ENCODE data around the gene OXLD1. TPM values are rescaled to one million over a fixed set of nuclear protein-coding genes. Genes with fewer than 3 reads are reported as not detected.

Gene OXLD1
- total RNA-seq, 1 experiment from 2014 or later = 106 TPM

Small RNA genes lying within 50 kb of the gene (small RNA-seq; reads per million reads assigned to genes)
- 0 to 0.19 reads per million in 2 experiments for gene MIR6786

Other genes with a start within 250 kb of the OXLD1 start
- gene ACTG1, start 153.8 kb downstream of the OXLD1 start, total RNA-seq (2014; rRNA removed; shearing (Covaris generic)) = 6,652 and 7,362 TPM in 2 replicates
- gene FSCN2, start 138.2 kb downstream of the OXLD1 start, total RNA-seq (2014; rRNA removed; shearing (Covaris generic)) = 0.34 TPM in 1 of 2 replicates, not detected in the other
- gene FAAP100, start 114.3 kb downstream of the OXLD1 start, total RNA-seq (2014; rRNA removed; shearing (Covaris generic)) = 34.0 and 35.0 TPM in 2 replicates
- gene NPLOC4, start 29.5 kb downstream of the OXLD1 start, total RNA-seq (2014; rRNA removed; shearing (Covaris generic)) = 139 TPM in 2 replicates
- gene TSPAN10, start 29.4 kb downstream of the OXLD1 start, total RNA-seq (2014; rRNA removed; shearing (Covaris generic)) = 70.6 and 85.2 TPM in 2 replicates
- 0.67 TPM in 1 of 2 replicates, not detected in the other for gene PDE6G, start 10.1 kb downstream of the OXLD1 start, total RNA-seq (2014; rRNA removed; shearing (Covaris generic))
- 52.0 and 56.8 TPM in 2 replicates for gene CCDC137, start 132 bp upstream of the OXLD1 start, total RNA-seq (2014; rRNA removed; shearing (Covaris generic))
- gene ARL16, start 17.2 kb upstream of the OXLD1 start, total RNA-seq (2014; rRNA removed; shearing (Covaris generic)) = 46.1 and 52.5 TPM in 2 replicates
- 155 and 174 TPM in 2 replicates for gene HGS, start 17.4 kb upstream of the OXLD1 start, total RNA-seq (2014; rRNA removed; shearing (Covaris generic))
- 24.9 and 29.5 TPM in 2 replicates for gene MRPL12, start 36.8 kb upstream of the OXLD1 start, total RNA-seq (2014; rRNA removed; shearing (Covaris generic))
- gene SLC25A10, start 45.7 kb upstream of the OXLD1 start, total RNA-seq (2014; rRNA removed; shearing (Covaris generic)) = 45.5 and 50.6 TPM in 2 replicates
- not detected in 2 replicates for gene GCGR, start 137.5 kb upstream of the OXLD1 start, total RNA-seq (2014; rRNA removed; shearing (Covaris generic))
- gene MCRIP1, start 166.7 kb upstream of the OXLD1 start, total RNA-seq (2014; rRNA removed; shearing (Covaris generic)) = 144 and 162 TPM in 2 replicates
- 0.56 and 0.63 TPM in 2 replicates for gene PPP1R27, start 168.4 kb upstream of the OXLD1 start, total RNA-seq (2014; rRNA removed; shearing (Covaris generic))
- gene P4HB, start 193.9 kb upstream of the OXLD1 start, total RNA-seq (2014; rRNA removed; shearing (Covaris generic)) = 1,826 and 1,949 TPM in 2 replicates
- 288 and 306 TPM in 2 replicates for gene ARHGDIA, start 204.7 kb upstream of the OXLD1 start, total RNA-seq (2014; rRNA removed; shearing (Covaris generic))
- gene ALYREF, start 225.0 kb upstream of the OXLD1 start, total RNA-seq (2014; rRNA removed; shearing (Covaris generic)) = 245 and 252 TPM in 2 replicates
- gene ANAPC11, start 225.1 kb upstream of the OXLD1 start, total RNA-seq (2014; rRNA removed; shearing (Covaris generic)) = 315 and 336 TPM in 2 replicates
- gene NPB, start 235.6 kb upstream of the OXLD1 start, total RNA-seq (2014; rRNA removed; shearing (Covaris generic)) = 0.08 and 0.34 TPM in 2 replicates
- 86.6 and 105 TPM in 2 replicates for gene PCYT2, start 244.8 kb upstream of the OXLD1 start, total RNA-seq (2014; rRNA removed; shearing (Covaris generic))